Measurements from ENCODE around the gene GRB7. TPM values are rescaled to one million over a fixed set of nuclear protein-coding genes. Genes with fewer than 3 reads are reported as not detected.
"Not testable (repeated sequence)": the region's sequence is repeated elsewhere in the genome, so short reads cannot be mapped to it uniquely, and the experiment has no call there.

Gene GRB7
- total RNA-seq, 1 donor from 2014 or later: 9.0 TPM

GRCh38 chr17:39719563-39720355 lies 18.0 kb upstream of the GRB7 start:
- DNase-seq (ENCODE audit: low read depth) (no peak), FAIRE-seq (no peak)
- Histone ChIP-seq H3K4me3 (ENCODE audit: low read depth, low read length) (no peak overlapping the region), H3K27me3 (ENCODE audit: control insufficient read depth, insufficient read depth, low read length) (no peaks in the 10 kb centered on the region), H3K36me3 (ENCODE audit: control insufficient read depth, insufficient read depth, low read length) (peaks cover 33% of the 10 kb centered on the region)
- TF ChIP-seq, protein P1, sequence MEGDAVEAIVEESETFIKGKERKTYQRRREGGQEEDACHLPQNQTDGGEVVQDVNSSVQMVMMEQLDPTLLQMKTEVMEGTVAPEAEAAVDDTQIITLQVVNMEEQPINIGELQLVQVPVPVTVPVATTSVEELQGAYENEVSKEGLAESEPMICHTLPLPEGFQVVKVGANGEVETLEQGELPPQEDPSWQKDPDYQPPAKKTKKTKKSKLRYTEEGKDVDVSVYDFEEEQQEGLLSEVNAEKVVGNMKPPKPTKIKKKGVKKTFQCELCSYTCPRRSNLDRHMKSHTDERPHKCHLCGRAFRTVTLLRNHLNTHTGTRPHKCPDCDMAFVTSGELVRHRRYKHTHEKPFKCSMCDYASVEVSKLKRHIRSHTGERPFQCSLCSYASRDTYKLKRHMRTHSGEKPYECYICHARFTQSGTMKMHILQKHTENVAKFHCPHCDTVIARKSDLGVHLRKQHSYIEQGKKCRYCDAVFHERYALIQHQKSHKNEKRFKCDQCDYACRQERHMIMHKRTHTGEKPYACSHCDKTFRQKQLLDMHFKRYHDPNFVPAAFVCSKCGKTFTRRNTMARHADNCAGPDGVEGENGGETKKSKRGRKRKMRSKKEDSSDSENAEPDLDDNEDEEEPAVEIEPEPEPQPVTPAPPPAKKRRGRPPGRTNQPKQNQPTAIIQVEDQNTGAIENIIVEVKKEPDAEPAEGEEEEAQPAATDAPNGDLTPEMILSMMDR (IDR thresholded peaks at IDR 0.05; ENCODE audit: insufficient read depth, low read length, severe bottlenecking): no peak

- Histone ChIP-seq H3K36me3 (ENCODE audit: control insufficient read depth, insufficient read depth, low read length) (peaks cover 39% of the 10 kb centered on the region), H3K27me3 (ENCODE audit: control insufficient read depth, insufficient read depth, low read length) (no peaks in the 10 kb centered on the region), H3K4me3 (ENCODE audit: low read depth, low read length) (no peak overlapping the region)
- TF ChIP-seq, protein P1 (IDR thresholded peaks at IDR 0.05; ENCODE audit: insufficient read depth, low read length, severe bottlenecking): no peak
- no peak for FAIRE-seq
- no peak for DNase-seq (ENCODE audit: low read depth)
Measured at GRCh38 chr17:39722104-39722503, 15.6 kb upstream of the GRB7 start.

GRCh38 chr17:39722965-39723848 lies 14.5 kb upstream of the GRB7 start:
- no peak for DNase-seq (ENCODE audit: low read depth)
- H3K4me3 ChIP-seq (ENCODE audit: low read depth, low read length): no peak overlapping the region
- TF ChIP-seq, protein P1 (IDR thresholded peaks at IDR 0.05; ENCODE audit: insufficient read depth, low read length, severe bottlenecking): no peak
- no peak for FAIRE-seq
- H3K36me3 ChIP-seq (ENCODE audit: control insufficient read depth, insufficient read depth, low read length): peaks cover 43% of the 10 kb centered on the region
- no peaks in the 10 kb centered on the region for H3K27me3 ChIP-seq (ENCODE audit: control insufficient read depth, insufficient read depth, low read length)

- DNase-seq (ENCODE audit: low read depth) (no peak), FAIRE-seq (no peak)
- peaks cover 42% of the 10 kb centered on the region for H3K36me3 ChIP-seq (ENCODE audit: control insufficient read depth, insufficient read depth, low read length)
- no peaks in the 10 kb centered on the region for H3K27me3 ChIP-seq (ENCODE audit: control insufficient read depth, insufficient read depth, low read length)
- H3K4me3 ChIP-seq (ENCODE audit: low read depth, low read length): no peak overlapping the region
- TF ChIP-seq, protein P1 (IDR thresholded peaks at IDR 0.05; ENCODE audit: insufficient read depth, low read length, severe bottlenecking): no peak
Measured at GRCh38 chr17:39724731-39725130, 13.0 kb upstream of the GRB7 start.

DNA sequence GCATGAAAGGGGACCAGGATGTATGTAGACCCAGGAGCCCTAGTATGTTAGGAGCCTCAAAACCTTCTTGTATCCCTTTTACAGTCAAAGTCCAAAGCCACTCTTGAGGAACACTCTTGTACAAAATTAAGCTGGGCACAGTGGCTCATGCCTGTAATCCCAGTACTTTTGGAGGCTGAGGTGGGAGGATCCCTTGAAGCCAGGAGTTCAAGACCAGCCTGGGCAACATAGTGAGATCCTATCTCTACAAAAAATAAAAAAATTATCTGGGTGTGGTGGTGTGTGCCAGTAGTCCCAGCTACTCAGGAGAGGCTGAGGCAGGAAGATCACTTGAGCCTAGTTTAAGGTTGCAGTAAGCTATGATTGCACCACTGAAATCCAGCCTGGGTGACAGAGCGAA lies 11.8 kb upstream of the GRB7 start:
- not testable (repeated sequence) for H3K27me3 ChIP-seq (ENCODE audit: control insufficient read depth, insufficient read depth, low read length); FAIRE-seq; H3K4me3 ChIP-seq (ENCODE audit: low read depth, low read length); DNase-seq (ENCODE audit: low read depth)
- peaks cover 34% of the 10 kb centered on the region for H3K36me3 ChIP-seq (ENCODE audit: control insufficient read depth, insufficient read depth, low read length)

- DNase-seq (ENCODE audit: low read depth) (no peak), FAIRE-seq (no peak)
- Histone ChIP-seq H3K36me3 (ENCODE audit: control insufficient read depth, insufficient read depth, low read length) (peaks cover 34% of the 10 kb centered on the region), H3K4me3 (ENCODE audit: low read depth, low read length) (no peak overlapping the region), H3K27me3 (ENCODE audit: control insufficient read depth, insufficient read depth, low read length) (no peaks in the 10 kb centered on the region)
- TF ChIP-seq, protein P1 (IDR thresholded peaks at IDR 0.05; ENCODE audit: insufficient read depth, low read length, severe bottlenecking): no peak
Measured at GRCh38 chr17:39726617-39727016, 11.1 kb upstream of the GRB7 start.
